Adrenal gland (tissue), 5 donors: Measurements from ENCODE around the gene LSAMP.

ENCODE experiments used
- CTCF ChIP-seq, 6 experiments: fragments of 450-650 bp in 4 of 6; fragments of 200-600 bp in 2 of 6; sonication (generic) in 1 of 6; IDR thresholded peaks; 1 replicate in 5 of 6; 2 replicates in 1 of 6; pipeline versions ENCODE4 v1.5.1 to v1.8.0; 2016 to 2021; ENCODE audit warnings: antibody characterized with exemption in 6 of 6, mild to moderate bottlenecking in 2 of 6, moderate library complexity in 1 of 6
- POLR2A ChIP-seq, 2 donors: fragments of 450-650 bp; IDR thresholded peaks; one replicate each; pipeline ENCODE4 v1.6.1; 2017; ENCODE audit warnings: antibody characterized with exemption in 2 of 2, mild to moderate bottlenecking in 2 of 2, moderate library complexity in 1 of 2
- donor health status: DM: no; HTN: no; CAD: no.

DNA sequence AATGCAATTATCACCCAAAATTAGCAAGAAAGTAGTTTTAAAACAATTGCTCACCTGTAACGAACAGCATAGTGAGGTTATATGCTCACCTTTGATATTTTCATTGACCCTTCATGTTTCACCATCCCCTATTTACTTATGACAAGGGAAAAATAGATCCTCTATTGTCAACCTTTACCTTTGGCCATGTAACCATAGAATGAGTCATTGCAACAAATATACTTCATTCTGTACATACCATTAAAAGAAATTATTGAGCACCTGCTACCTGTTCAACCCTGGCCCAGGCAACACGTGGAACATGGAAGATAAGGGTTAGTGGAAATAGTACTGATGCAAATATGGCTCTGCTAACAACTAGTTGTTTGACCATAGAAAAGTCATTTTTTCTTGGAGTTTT, 20.2 kb downstream of the LSAMP start:
- no peak for TF ChIP-seq CTCF (IDR thresholded peaks at IDR 0.05)
- no peak for TF ChIP-seq POLR2A (IDR thresholded peaks at IDR 0.05)
